ENCODE measurements around the gene TMEM154.

TMEM154 gene

DNA sequence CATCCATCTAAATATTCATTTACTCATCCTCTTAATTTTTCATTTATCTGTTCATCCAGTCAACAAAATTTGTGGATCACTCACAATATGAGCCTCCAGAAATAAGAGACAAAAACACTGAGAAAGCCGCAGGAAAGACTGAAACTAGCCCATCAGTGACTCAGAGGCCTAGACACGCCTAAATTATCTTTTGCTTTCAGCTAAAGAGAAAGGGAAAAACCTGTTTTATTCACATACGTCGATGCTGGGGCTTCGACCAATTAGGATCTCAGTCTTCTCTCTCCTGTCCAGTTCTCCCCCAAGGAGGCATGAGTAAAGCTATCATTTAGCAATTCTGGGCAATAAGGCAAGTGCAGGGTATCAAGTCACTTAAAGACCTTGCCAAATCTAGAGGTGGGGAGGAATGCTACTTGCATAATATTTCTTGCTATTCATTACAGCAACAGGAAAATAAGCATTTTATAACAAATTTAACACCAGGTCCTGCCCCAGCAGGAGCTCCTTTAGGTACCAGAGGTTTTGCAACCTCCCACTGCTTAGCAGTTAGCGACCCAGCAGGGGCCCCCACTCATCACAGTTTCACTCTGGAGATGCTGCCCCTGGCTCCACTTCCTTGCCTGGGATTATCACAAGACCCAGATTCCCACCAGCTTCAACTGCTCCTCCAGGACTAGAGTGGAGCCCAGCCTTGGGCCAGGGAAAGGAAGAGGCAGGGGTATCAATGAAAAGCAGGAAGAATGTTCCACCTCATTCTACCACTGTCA, 30.1 kb upstream of the TMEM154 start:
- no peaks in the 10 kb centered on the region for H3K36me3 ChIP-seq
- H3K27me3 ChIP-seq = no peaks in the 10 kb centered on the region
- no peaks in the 10 kb centered on the region for H3K9me3 ChIP-seq
- H3K4me1 ChIP-seq = no peaks in the 10 kb centered on the region
- no peak overlapping the region for H3K27ac ChIP-seq
- intact Hi-C loops (cut with DNase I; ENCODE audit: low total_unique reads) = no loop called here
- no peak for DNase-seq
- TF ChIP-seq, protein P1, sequence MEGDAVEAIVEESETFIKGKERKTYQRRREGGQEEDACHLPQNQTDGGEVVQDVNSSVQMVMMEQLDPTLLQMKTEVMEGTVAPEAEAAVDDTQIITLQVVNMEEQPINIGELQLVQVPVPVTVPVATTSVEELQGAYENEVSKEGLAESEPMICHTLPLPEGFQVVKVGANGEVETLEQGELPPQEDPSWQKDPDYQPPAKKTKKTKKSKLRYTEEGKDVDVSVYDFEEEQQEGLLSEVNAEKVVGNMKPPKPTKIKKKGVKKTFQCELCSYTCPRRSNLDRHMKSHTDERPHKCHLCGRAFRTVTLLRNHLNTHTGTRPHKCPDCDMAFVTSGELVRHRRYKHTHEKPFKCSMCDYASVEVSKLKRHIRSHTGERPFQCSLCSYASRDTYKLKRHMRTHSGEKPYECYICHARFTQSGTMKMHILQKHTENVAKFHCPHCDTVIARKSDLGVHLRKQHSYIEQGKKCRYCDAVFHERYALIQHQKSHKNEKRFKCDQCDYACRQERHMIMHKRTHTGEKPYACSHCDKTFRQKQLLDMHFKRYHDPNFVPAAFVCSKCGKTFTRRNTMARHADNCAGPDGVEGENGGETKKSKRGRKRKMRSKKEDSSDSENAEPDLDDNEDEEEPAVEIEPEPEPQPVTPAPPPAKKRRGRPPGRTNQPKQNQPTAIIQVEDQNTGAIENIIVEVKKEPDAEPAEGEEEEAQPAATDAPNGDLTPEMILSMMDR (IDR thresholded peaks at IDR 0.05) = no peak
- no peak overlapping the region for H3K4me3 ChIP-seq

DNA sequence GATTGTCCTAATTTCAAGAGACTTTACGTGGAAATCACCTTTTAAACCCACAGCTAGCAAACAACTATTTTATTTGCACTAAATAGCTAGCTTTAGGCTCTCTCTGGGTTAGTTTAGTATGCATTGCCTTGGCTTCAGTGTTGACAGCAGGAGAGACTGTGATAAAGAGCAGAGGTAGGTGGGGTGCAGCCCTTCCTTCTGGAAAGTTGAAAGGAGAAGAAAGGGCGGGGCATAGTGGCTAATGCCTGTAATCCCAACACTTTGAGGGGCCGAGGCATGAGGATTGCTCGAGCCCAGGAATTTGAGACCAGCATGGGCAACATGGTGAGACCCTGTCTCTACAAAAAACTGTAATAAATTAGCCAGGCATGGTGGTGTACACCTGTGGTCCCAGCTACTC, 29.0 kb upstream of the TMEM154 start:
- Histone ChIP-seq H3K4me1 (no peaks in the 10 kb centered on the region), H3K9me3 (no peaks in the 10 kb centered on the region), H3K27me3 (no peaks in the 10 kb centered on the region), H3K27ac (no peak overlapping the region), H3K4me3 (no peak overlapping the region), H3K36me3 (no peaks in the 10 kb centered on the region)
- intact Hi-C loops (cut with DNase I; ENCODE audit: low total_unique reads) = no loop called here
- TF ChIP-seq, protein P1 (IDR thresholded peaks at IDR 0.05) = no peak
- DNase-seq = no peak

DNA sequence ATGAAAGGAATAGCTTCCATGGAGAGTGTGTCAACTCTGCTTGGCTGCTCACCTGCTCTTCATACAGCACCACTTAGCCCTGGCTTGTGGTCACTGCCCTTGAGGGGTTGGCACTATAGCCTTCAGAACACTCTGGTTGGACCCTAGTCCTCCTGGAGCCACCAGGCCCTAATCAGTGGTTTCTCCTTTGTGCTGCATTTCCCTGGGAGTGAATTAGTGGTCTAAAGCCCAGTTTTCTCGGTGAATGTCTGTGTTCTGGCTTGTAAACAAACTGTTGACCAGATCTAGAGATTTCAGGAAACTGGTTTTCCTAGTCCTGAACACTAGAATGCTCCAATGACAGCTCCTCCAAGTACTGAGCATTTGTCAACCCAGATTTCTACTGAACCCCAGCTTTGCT, 28.6 kb upstream of the TMEM154 start:
- TF ChIP-seq, protein P1 (IDR thresholded peaks at IDR 0.05) = no peak
- no peak overlapping the region for H3K4me3 ChIP-seq
- no peaks in the 10 kb centered on the region for H3K27me3 ChIP-seq
- DNase-seq = no peak
- no peaks in the 10 kb centered on the region for H3K9me3 ChIP-seq
- intact Hi-C loops (cut with DNase I; ENCODE audit: low total_unique reads) = no loop called here
- H3K27ac ChIP-seq = no peak overlapping the region
- no peaks in the 10 kb centered on the region for H3K36me3 ChIP-seq
- H3K4me1 ChIP-seq = no peaks in the 10 kb centered on the region

DNA sequence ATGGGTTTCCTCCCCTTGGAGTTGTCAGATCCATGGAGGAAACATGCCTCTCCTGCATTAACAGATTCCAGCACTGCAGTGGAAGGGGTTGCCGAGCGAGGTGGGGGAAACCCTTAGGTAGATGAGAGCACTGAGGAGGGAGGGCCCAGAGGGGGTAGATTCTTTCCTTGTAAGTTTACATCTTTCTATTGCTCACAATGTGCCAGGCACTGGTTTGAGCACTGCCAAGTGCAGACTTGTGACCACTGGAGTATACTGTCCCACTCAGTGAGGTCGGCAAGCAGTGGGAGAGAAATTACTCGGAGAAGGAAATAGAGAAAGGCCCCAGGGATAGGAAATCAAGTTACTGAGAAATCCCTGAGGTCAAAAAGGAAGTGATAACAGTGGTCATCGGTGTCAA, 27.8 kb upstream of the TMEM154 start:
- H3K4me1 ChIP-seq = no peaks in the 10 kb centered on the region
- TF ChIP-seq, protein P1 (IDR thresholded peaks at IDR 0.05) = no peak
- no peak overlapping the region for H3K27ac ChIP-seq
- intact Hi-C loops (cut with DNase I; ENCODE audit: low total_unique reads) = no loop called here
- H3K36me3 ChIP-seq = no peaks in the 10 kb centered on the region
- H3K4me3 ChIP-seq = no peak overlapping the region
- no peaks in the 10 kb centered on the region for H3K27me3 ChIP-seq
- no peaks in the 10 kb centered on the region for H3K9me3 ChIP-seq
- DNase-seq = no peak

DNA sequence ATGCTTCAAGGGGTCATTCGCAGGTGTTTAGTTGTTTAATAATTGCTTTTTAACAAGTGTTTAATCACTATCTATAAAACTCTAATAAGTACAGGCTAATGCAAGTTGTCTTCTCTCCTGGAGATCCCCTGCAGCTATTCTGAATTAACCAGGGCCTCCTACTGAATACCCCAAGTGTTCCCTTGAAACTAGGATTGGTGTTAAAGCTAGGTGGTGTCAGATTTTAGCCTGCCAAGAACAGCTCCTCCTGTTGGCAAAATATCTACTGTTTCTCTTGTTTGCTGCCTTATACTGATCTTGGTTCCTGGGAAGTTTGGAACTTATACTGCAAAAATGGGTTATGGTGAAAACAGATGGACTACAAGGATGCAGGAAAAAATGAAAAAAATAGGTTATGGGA, 26.1 kb upstream of the TMEM154 start:
- intact Hi-C loops (cut with DNase I; ENCODE audit: low total_unique reads) = no loop called here
- peaks cover 0 to 7% of the 10 kb centered on the region in 2 donors for H3K27me3 ChIP-seq
- H3K4me1 ChIP-seq = no peaks in the 10 kb centered on the region
- TF ChIP-seq, protein P1 (IDR thresholded peaks at IDR 0.05) = no peak
- no peak overlapping the region for H3K4me3 ChIP-seq
- no peak overlapping the region for H3K27ac ChIP-seq
- DNase-seq = no peak
- no peaks in the 10 kb centered on the region for H3K9me3 ChIP-seq
- no peaks in the 10 kb centered on the region for H3K36me3 ChIP-seq

Data from tibial artery (tissue), 4 donors.